Measurements from ENCODE around the gene GZF1.

GRCh38 chr20:23371496-23371895, 9.5 kb downstream of the GZF1 start:
- TF ChIP-seq CTCF (IDR thresholded peaks at IDR 0.05) (no peak), EZH2 (IDR thresholded peaks at IDR 0.05; ENCODE audit: borderline replicate concordance, insufficient read depth, low read depth, low read length, poor library complexity, severe bottlenecking) (no peak)
